Fibroblast of mammary gland (primary cell): ENCODE data around the gene DEPDC5.

Experiments
- DNase-seq: peaks from one replicate; pipeline ENCODE4 v3.0.0-alpha.2; 2010; ENCODE audit warnings: low read depth
- H3K4me3 ChIP-seq: 2 replicates; pipeline ENCODE4 v1.5.1; 2011; ENCODE audit warnings: low read depth, mild to moderate bottlenecking, low read length, moderate library complexity; ENCODE audit not compliant: control insufficient read depth
- TF ChIP-seq, protein P1 (sequence below): conservative IDR thresholded peaks from 2 replicates; pipeline ENCODE4 v1.5.1; 2011; ENCODE audit warnings: low read depth, low read length, inconsistent platforms; ENCODE audit not compliant: control insufficient read depth, insufficient read depth

Gene DEPDC5

GRCh38 chr22:31846161-31847115 is 92.6 kb downstream of the DEPDC5 start:
- TF ChIP-seq, protein P1, sequence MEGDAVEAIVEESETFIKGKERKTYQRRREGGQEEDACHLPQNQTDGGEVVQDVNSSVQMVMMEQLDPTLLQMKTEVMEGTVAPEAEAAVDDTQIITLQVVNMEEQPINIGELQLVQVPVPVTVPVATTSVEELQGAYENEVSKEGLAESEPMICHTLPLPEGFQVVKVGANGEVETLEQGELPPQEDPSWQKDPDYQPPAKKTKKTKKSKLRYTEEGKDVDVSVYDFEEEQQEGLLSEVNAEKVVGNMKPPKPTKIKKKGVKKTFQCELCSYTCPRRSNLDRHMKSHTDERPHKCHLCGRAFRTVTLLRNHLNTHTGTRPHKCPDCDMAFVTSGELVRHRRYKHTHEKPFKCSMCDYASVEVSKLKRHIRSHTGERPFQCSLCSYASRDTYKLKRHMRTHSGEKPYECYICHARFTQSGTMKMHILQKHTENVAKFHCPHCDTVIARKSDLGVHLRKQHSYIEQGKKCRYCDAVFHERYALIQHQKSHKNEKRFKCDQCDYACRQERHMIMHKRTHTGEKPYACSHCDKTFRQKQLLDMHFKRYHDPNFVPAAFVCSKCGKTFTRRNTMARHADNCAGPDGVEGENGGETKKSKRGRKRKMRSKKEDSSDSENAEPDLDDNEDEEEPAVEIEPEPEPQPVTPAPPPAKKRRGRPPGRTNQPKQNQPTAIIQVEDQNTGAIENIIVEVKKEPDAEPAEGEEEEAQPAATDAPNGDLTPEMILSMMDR: peak; percentile 38

GRCh38 chr22:31848411-31848810 is 94.6 kb downstream of the DEPDC5 start:
- TF ChIP-seq, protein P1: no peak
- H3K4me3 ChIP-seq: no peak overlapping the region
- DNase-seq: no peak

More at GRCh38 chr22:31846161-31847115, 92.6 kb downstream of the DEPDC5 start:
- no peak overlapping the region for H3K4me3 ChIP-seq
- DNase-seq: peak; percentile 57

DNA sequence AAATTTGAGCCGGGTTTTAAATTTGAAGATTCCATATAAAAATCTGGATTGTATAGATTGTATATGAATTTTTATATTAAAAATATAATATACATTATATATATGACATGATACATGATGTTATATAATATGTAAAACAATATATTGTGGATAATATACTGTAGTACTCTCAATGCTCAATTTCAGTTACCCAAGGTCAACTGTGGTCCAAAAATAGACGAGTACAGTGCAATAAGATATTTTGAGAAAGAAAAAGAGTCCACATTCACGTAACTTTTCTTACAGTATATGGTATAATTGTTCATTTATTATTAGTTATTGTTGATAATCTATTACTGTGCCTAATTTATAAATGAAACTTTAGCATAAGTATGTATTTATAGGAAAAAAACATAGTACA is 96.3 kb downstream of the DEPDC5 start:
- no peak overlapping the region for H3K4me3 ChIP-seq
- DNase-seq: no peak
- TF ChIP-seq, protein P1: no peak

GRCh38 chr22:31852691-31853421 is 99.0 kb downstream of the DEPDC5 start:
- TF ChIP-seq, protein P1: no peak
- peak; percentile 56 for DNase-seq
- no peak overlapping the region for H3K4me3 ChIP-seq

DNA sequence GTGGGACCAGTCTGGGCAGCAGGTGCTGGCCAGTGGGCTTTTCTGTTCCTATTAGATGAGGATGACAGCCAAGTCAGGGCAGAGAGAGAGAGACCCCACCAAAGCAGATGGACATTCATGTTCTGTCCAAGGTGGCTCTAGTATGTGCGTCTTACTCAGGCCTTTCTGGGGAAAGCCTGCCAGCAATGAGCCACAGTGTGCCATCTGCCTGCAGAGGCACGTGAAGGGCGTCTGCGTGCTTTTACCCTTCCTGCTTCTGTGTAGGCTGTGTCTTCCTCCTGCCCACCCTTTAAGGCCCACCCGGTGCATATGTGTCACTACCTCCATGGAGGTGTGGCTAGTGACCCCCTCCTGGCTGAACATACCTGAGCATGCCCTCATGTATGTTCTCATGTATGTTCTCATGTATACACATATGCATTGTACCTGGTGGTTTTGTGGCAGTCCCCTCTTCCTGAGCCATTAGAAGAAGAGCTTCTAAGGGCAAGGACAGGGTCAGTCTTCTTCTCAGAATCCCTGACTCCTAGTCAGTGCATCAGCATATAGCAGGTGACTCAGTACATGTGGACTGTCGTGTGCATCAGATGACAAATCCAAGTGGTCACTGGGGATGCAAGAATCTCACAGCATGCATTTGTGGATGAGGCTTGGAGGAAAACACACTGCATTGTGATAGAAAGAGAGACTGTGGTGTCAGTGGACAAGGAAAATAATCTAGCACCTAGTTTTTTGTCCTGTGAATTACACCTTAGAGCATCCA is 100.1 kb downstream of the DEPDC5 start:
- TF ChIP-seq, protein P1: no peak
- H3K4me3 ChIP-seq: no peak overlapping the region
- DNase-seq: peak; percentile 25

- no peak overlapping the region for H3K4me3 ChIP-seq
- TF ChIP-seq, protein P1: no peak
- no peak for DNase-seq
These were observed 103.4 kb downstream of the DEPDC5 start for GRCh38 chr22:31857247-31857646.
